H1 (cell line): ENCODE results near the gene ZNF284. TPM values are rescaled to one million over a fixed set of nuclear protein-coding genes. Genes with fewer than 3 reads are reported as not detected.

Experiments used
- CTCF ChIA-PET: fragments of 300-600 bp; sonication (Branson Sonifier 250); formaldehyde crosslinking; loops from one replicate; lab custom pipeline; 2021; ENCODE audit not compliant: partially characterized antibody; lab: Charles Lee
- POLR2A ChIA-PET: fragments of 300-600 bp; sonication (Branson Sonifier 250); formaldehyde crosslinking; loops from one replicate; lab custom pipeline; 2021; ENCODE audit warnings: inconsistent platforms; ENCODE audit not compliant: partially characterized antibody; lab: Charles Lee
- DNase-seq, 2 experiments: peaks; one replicate each; pipeline versions ENCODE4 v3.0.0 to v3.0.0-alpha.2; 2010 to 2022; ENCODE audit warnings: low spot score in 2 of 2, low read depth in 1 of 2, mixed read lengths in 1 of 2
- FAIRE-seq: peaks from 2 replicates; lab custom pipeline; 2011; peaks lifted over from hg19 to GRCh38; lab: Jason Lieb, UNC
- H2AFZ ChIP-seq: 2 replicates; pipeline ENCODE4 v1.8.1; 2012; ENCODE audit warnings: low read length, inconsistent platforms
- H2AK5ac ChIP-seq: 2 replicates; pipeline ENCODE4 v1.6.1; 2013; ENCODE audit warnings: low read depth, low read length
- H2BK120ac ChIP-seq: replicated peaks from 2 replicates; pipeline ENCODE3; 2013; ENCODE audit warnings: low read depth, low read length, inconsistent platforms
- H2BK12ac ChIP-seq: 2 replicates; pipeline ENCODE4 v1.6.1; 2013; ENCODE audit warnings: low read depth, low read length
- H2BK15ac ChIP-seq: 2 replicates; pipeline ENCODE4 v1.6.1; 2013; ENCODE audit warnings: low read length
- H2BK20ac ChIP-seq: 2 replicates; pipeline ENCODE4 v1.6.1; 2013; ENCODE audit warnings: low read length
- H2BK5ac ChIP-seq: 2 replicates; pipeline ENCODE4 v1.6.1; 2013; ENCODE audit warnings: low read depth, low read length
- H3K14ac ChIP-seq: 2 replicates; pipeline ENCODE4 v1.6.1; 2013; ENCODE audit warnings: inconsistent platforms; ENCODE audit not compliant: insufficient read length
- H3K18ac ChIP-seq: 2 replicates; pipeline ENCODE4 v1.6.1; 2013; ENCODE audit warnings: low read length; ENCODE audit errors: extremely low read depth
- H3K23ac ChIP-seq: 2 replicates; pipeline ENCODE4 v1.6.1; 2013; ENCODE audit warnings: inconsistent platforms; ENCODE audit not compliant: insufficient read length
- H3K23me2 ChIP-seq: 2 replicates; pipeline ENCODE4 v1.6.1; 2013; ENCODE audit warnings: low read depth, low read length
- H3K27ac ChIP-seq: 2 replicates; pipeline ENCODE4 v1.6.1; 2011; ENCODE audit warnings: low read depth, low read length, inconsistent platforms
- H3K27me3 ChIP-seq, 4 experiments: replicated peaks in 1 of 4; 1 replicate in 1 of 4; 2 replicates in 3 of 4; pipeline versions ENCODE4 v1.6.1 to v1.8.1; 2011 to 2013; ENCODE audit warnings: low read length in 3 of 4, mild to moderate bottlenecking in 3 of 4, inconsistent platforms in 2 of 4, mixed read lengths in 2 of 4, moderate library complexity in 1 of 4; ENCODE audit not compliant: control insufficient read depth in 3 of 4, insufficient read depth in 3 of 4; ENCODE audit errors: extremely low read depth in 1 of 4
- H3K36me3 ChIP-seq, 4 experiments: 2 replicates each; pipeline versions ENCODE4 v1.6.1 to v1.8.1; 2011 to 2013; ENCODE audit warnings: mild to moderate bottlenecking in 4 of 4, low read length in 3 of 4, moderate library complexity in 2 of 4, control low read depth in 1 of 4, inconsistent platforms in 1 of 4; ENCODE audit not compliant: insufficient read depth in 4 of 4, control insufficient read depth in 2 of 4
- H3K4ac ChIP-seq: replicated peaks from 2 replicates; pipeline ENCODE3; 2013; ENCODE audit warnings: low read length, low read depth, mixed read lengths, inconsistent platforms; ENCODE audit not compliant: insufficient read length
- H3K4me1 ChIP-seq, 4 experiments: replicated peaks in 1 of 4; 1 replicate in 1 of 4; 2 replicates in 3 of 4; pipeline versions ENCODE4 v1.6.1 to v1.8.1; 2011 to 2013; ENCODE audit warnings: low read length in 3 of 4, inconsistent platforms in 2 of 4, mixed read lengths in 1 of 4; ENCODE audit not compliant: insufficient read depth in 4 of 4, control insufficient read depth in 3 of 4
- H3K4me2 ChIP-seq, 2 experiments: 2 replicates each; pipeline versions ENCODE4 v1.6.1 to v1.8.1; 2011 to 2013; ENCODE audit warnings: low read depth in 2 of 2, low read length in 2 of 2, control low read depth in 1 of 2, inconsistent platforms in 1 of 2, mild to moderate bottlenecking in 1 of 2; ENCODE audit not compliant: insufficient read depth in 1 of 2
- H3K4me3 ChIP-seq, 4 experiments: fragments of 200-600, 300-600 bp in 1 of 4; sonication (generic), shearing (Covaris generic), sonication (Bioruptor Twin) in 1 of 4; 2 replicates each; pipeline versions ENCODE4 v1.5.1 to v1.8.1; 2011 to 2016; ENCODE audit warnings: low read length in 4 of 4, low read depth in 3 of 4, control low read depth in 2 of 4, inconsistent platforms in 2 of 4, mild to moderate bottlenecking in 2 of 4, mixed read lengths in 1 of 4, moderate library complexity in 1 of 4; ENCODE audit not compliant: insufficient read depth in 2 of 4; ENCODE audit errors: extremely low read depth in 1 of 4
- H3K56ac ChIP-seq: replicated peaks from 2 replicates; pipeline ENCODE3; 2013; ENCODE audit warnings: low read depth, mild to moderate bottlenecking, mixed read lengths, low read length, inconsistent platforms; ENCODE audit not compliant: insufficient read length
- H3K79me1 ChIP-seq: 2 replicates; pipeline ENCODE4 v1.6.1; 2013; ENCODE audit warnings: low read depth, low read length, control low read depth
- H3K79me2 ChIP-seq, 2 experiments: 2 replicates each; pipeline versions ENCODE4 v1.6.1 to v1.8.1; 2012 to 2013; ENCODE audit warnings: low read length in 2 of 2, mild to moderate bottlenecking in 2 of 2, inconsistent platforms in 1 of 2; ENCODE audit not compliant: insufficient read depth in 2 of 2, control insufficient read depth in 1 of 2
- H3K9ac ChIP-seq, 4 experiments: replicated peaks in 1 of 4; 1 replicate in 1 of 4; 2 replicates in 3 of 4; pipeline versions ENCODE4 v1.6.1 to v1.8.1; 2011 to 2013; ENCODE audit warnings: low read depth in 3 of 4, low read length in 3 of 4, control low read depth in 2 of 4, mild to moderate bottlenecking in 2 of 4, moderate library complexity in 2 of 4, inconsistent platforms in 1 of 4; ENCODE audit errors: extremely low read depth in 1 of 4
- H3K9me3 ChIP-seq, 2 experiments: 2 replicates each; pipeline versions ENCODE4 v1.6.1 to v1.8.1; 2012 to 2013; ENCODE audit warnings: mild to moderate bottlenecking in 2 of 2, moderate library complexity in 2 of 2, control low read depth in 1 of 2, inconsistent platforms in 1 of 2, low read depth in 1 of 2, low read length in 1 of 2, mixed read lengths in 1 of 2; ENCODE audit not compliant: insufficient read depth in 2 of 2
- H4K20me1 ChIP-seq, 2 experiments: replicated peaks in 1 of 2; 2 replicates each; pipeline versions ENCODE3 to v1.8.1; 2011 to 2013; ENCODE audit warnings: inconsistent platforms in 2 of 2, low read length in 2 of 2, mild to moderate bottlenecking in 1 of 2; ENCODE audit not compliant: insufficient read depth in 2 of 2, control insufficient read depth in 1 of 2
- H4K5ac ChIP-seq: 2 replicates; pipeline ENCODE4 v1.6.1; 2013; ENCODE audit warnings: low read length, low read depth, mixed read lengths, inconsistent platforms; ENCODE audit not compliant: insufficient read length
- H4K8ac ChIP-seq: 2 replicates; pipeline ENCODE4 v1.8.0; 2013; ENCODE audit warnings: mild to moderate bottlenecking, moderate library complexity, low read length, inconsistent platforms; ENCODE audit not compliant: insufficient read depth; ENCODE audit errors: extremely low read depth
- H4K91ac ChIP-seq: replicated peaks from 2 replicates; pipeline ENCODE3; 2013; ENCODE audit warnings: low read length, mixed read lengths, inconsistent platforms; ENCODE audit not compliant: insufficient read length
- CBX8 ChIP-seq: fragments of 300-800, 300-1000 bp; sonication (generic); IDR thresholded peaks from 2 replicates; pipeline ENCODE4 v1.7.1; 2016; ENCODE audit warnings: low read depth, low read length, borderline replicate concordance
- CHD1 ChIP-seq: IDR thresholded peaks from 2 replicates; pipeline ENCODE4 v1.6.1; 2012; ENCODE audit warnings: low read depth, low read length, improper control_type of control experiment
- CREB1 ChIP-seq: IDR thresholded peaks from 2 replicates; pipeline ENCODE4 v1.6.1; 2012; ENCODE audit warnings: inconsistent platforms
- CTCF ChIP-seq, 3 experiments: IDR thresholded peaks; 1 replicate in 2 of 3; 2 replicates in 1 of 3; pipeline versions ENCODE4 v1.5.1 to v1.6.1; 2011; ENCODE audit warnings: low read length in 3 of 3, mild to moderate bottlenecking in 3 of 3, inconsistent platforms in 2 of 3, low read depth in 1 of 3, moderate library complexity in 1 of 3; ENCODE audit not compliant: insufficient read depth in 1 of 3; ENCODE audit errors: control extremely low read depth in 1 of 3
- GABPA ChIP-seq: IDR thresholded peaks from 2 replicates; pipeline ENCODE4 v1.6.1; 2011; ENCODE audit warnings: mild to moderate bottlenecking, low read length, moderate library complexity, borderline replicate concordance; ENCODE audit not compliant: insufficient read depth
- RAD21 ChIP-seq, 2 experiments: IDR thresholded peaks in 1 of 2; conservative IDR thresholded peaks in 1 of 2; 2 replicates each; pipeline ENCODE4 v1.6.1; 2011; ENCODE audit warnings: low read depth in 2 of 2, low read length in 2 of 2, improper control_type of control experiment in 1 of 2, inconsistent platforms in 1 of 2, mild to moderate bottlenecking in 1 of 2, moderate library complexity in 1 of 2
- WGBS, 2 experiments: shearing (Covaris generic) in 1 of 2; methylation state at CpG; one replicate each; pipeline versions ENCODE4 v1.1.6 to v1.1.7; 2013 to 2015; ENCODE audit warnings: low lambda C conversion rate in 2 of 2, mixed read lengths in 2 of 2, inconsistent platforms in 1 of 2, low coverage in 1 of 2, missing lambda C conversion rate in 1 of 2; ENCODE audit not compliant: insufficient replicate concordance in 2 of 2, insufficient coverage in 1 of 2, insufficient read length in 1 of 2; ENCODE audit errors: extremely low coverage in 1 of 2, missing lambda C conversion rate in 1 of 2; 5-methylcytosine and 5-hydroxymethylcytosine counted together
- polyA plus RNA-seq, 7 experiments: library from polyadenylated mRNA; depleted of rRNA in 3 of 7; stranded (reverse) in 5 of 7; unstranded in 2 of 7; fragments of >200 nt in 5 of 7; fragments of 200-250 nt in 2 of 7; gene quantifications; 1 replicate in 5 of 7; 2 replicates in 1 of 7; 4 replicates in 1 of 7; pipeline versions ENCODE4 v1.2.1 to v1.2.3, GENCODE V29; 2011 to 2013; ENCODE audit warnings: missing spikeins in 2 of 7, mixed read lengths in 2 of 7
- total RNA-seq: library from RNA; stranded (reverse); fragmentation: NEBNext Ultra II Directional; extraction: Animal tissue kit (Norgen Biotek cat#: 25700); gene quantifications from 2 replicates; pipeline ENCODE4 v1.2.1, GENCODE V29; 2021
- TF ChIP-seq, protein P1 (sequence below): IDR thresholded peaks from 2 replicates; pipeline ENCODE4 v1.6.1; 2012; ENCODE audit warnings: inconsistent platforms

The ZNF284 gene
- total and polyA plus RNA-seq, 2 of the 8 experiments (the other 6 are each of a cell fraction or from before 2014, with no cell fraction given) = 1.1 to 3.4 TPM

- Histone ChIP-seq H3K23ac (no peak overlapping the region), H3K56ac (no peak overlapping the region), H3K14ac (no peak overlapping the region), H3K9ac (no peak overlapping the region), H2BK20ac (no peak overlapping the region), H3K4me1 (no peaks in the 10 kb centered on the region), H3K27ac (no peak overlapping the region), H3K27me3 (no peaks in the 10 kb centered on the region), H3K4me3 (no peak overlapping the region)
- FAIRE-seq = no peak
- TF ChIP-seq CREB1 (no peak), CHD1 (no peak), CTCF (IDR thresholded peaks at IDR 0.05; ENCODE audit: control extremely low read depth in 1 of 3, insufficient read depth in 1 of 3, low read depth in 1 of 3, low read length in 3 of 3) (no peak), GABPA (no peak), RAD21 (IDR thresholded peaks at IDR 0.05 in 1 of 2, conservative IDR thresholded peaks at IDR 0.05 in 1 of 2; ENCODE audit: low read depth in 2 of 2, low read length in 2 of 2) (no peak), CBX8 (no peak)
- TF ChIP-seq, protein P1, sequence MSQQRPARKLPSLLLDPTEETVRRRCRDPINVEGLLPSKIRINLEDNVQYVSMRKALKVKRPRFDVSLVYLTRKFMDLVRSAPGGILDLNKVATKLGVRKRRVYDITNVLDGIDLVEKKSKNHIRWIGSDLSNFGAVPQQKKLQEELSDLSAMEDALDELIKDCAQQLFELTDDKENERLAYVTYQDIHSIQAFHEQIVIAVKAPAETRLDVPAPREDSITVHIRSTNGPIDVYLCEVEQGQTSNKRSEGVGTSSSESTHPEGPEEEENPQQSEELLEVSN = no peak
- TF ChIP-seq, all 59 proteins: peak for 0
- Histone ChIP-seq H3K4me2 (no peak overlapping the region), H3K79me2 (no peaks in the 10 kb centered on the region), H3K4ac (no peak overlapping the region), H4K20me1 (no peaks in the 10 kb centered on the region), H3K23me2 (no peaks in the 10 kb centered on the region), H3K79me1 (no peaks in the 10 kb centered on the region), H4K91ac (no peak overlapping the region), H4K5ac (no peak overlapping the region), H3K9me3 (peaks cover 13 to 20% of the 10 kb centered on the region in 2 experiments), H2BK12ac (no peak overlapping the region), H2AK5ac (no peak overlapping the region), H2BK120ac (no peak overlapping the region), H2BK5ac (no peak overlapping the region), H4K8ac (no peak overlapping the region), H2AFZ (no peak overlapping the region), H3K18ac (no peak overlapping the region), H3K36me3 (peaks cover 3 to 34% (median 13%) of the 10 kb centered on the region in 4 experiments; a peak in 7 of 8 replicates), H2BK15ac (no peak overlapping the region)
- WGBS, 2 experiments = 82% methylated on average over 5 of the region's 5 CpGs; no CpG with 5 or more reads in 1 of the 2 experiments
- ChIA-PET CTCF (no interaction called here), POLR2A (interaction anchor here (1.0 to 1.8 kb wide), 2 partner anchors 10 to 217 kb away, joined by 3 to 5 read pairs; no protein-coding TSS in a partner anchor)
- DNase-seq = no peak
Observed at GRCh38 chr19:44131955-44132354, 60.0 kb downstream of the ZNF284 start.
